ENCODE results near the gene EML3. TPM values are rescaled to one million over a fixed set of nuclear protein-coding genes. Genes with fewer than 3 reads are reported as not detected.

Gene EML3
- total and polyA plus RNA-seq, 2 of the 13 experiments (the other 11 are each of a cell fraction or from before 2014, with no cell fraction given): 10.6 to 12.3 TPM

GRCh38 chr11:62575156-62575555 is 37.4 kb downstream of the EML3 start:
- H3K27ac ChIP-seq (ENCODE audit: extremely low read length, insufficient read depth, low read length): peak overlapping the region; percentile 85
- no peaks in the 10 kb centered on the region; a peak in 1 of 5 replicates for H3K27me3 ChIP-seq (ENCODE audit: control insufficient read depth in 1 of 2, insufficient read depth in 2 of 2, low read length in 2 of 2)
- ATAC-seq: no peak
- ChIA-PET CTCF (ENCODE audit: low intra/inter-chr PET ratio, low total read pairs) (no interaction called here), POLR2A (interaction anchor here (1.0 to 5.0 kb wide), 7 partner anchors 16 to 266 kb away, joined by 3 to 160 read pairs (median 13); partner anchors contain the start of genes AHNAK, B3GAT3, C11orf98 and CSKMT)
- peak overlapping the region; percentile 74 to 83 (median 77) for H3K4me3 ChIP-seq (replicated peaks in 1 of 3; ENCODE audit: insufficient read depth in 1 of 3, low read depth in 2 of 3, low read length in 3 of 3)
- peaks cover 55% of the 10 kb centered on the region for H3K79me2 ChIP-seq (ENCODE audit: insufficient read depth, low read length)
- H4K20me1 ChIP-seq (ENCODE audit: insufficient read depth, low read length): peaks cover 8% of the 10 kb centered on the region; the same call in 1 of the 2 replicates
- H3K9ac ChIP-seq (ENCODE audit: insufficient read depth, low read depth, low read length): peak overlapping the region; percentile 98
- intact Hi-C loops (cut with micrococcal nuclease; ENCODE audit: unreplicated experiment): no loop called here
- DNase-seq (ENCODE audit: low spot score): no peak
- peaks cover 15 to 52% of the 10 kb centered on the region in 2 experiments for H3K36me3 ChIP-seq (replicated peaks in 1 of 2; ENCODE audit: control insufficient read depth in 1 of 2, insufficient read depth in 2 of 2, low read length in 2 of 2)
- H3K4me1 ChIP-seq (ENCODE audit: insufficient read depth, low read length): peaks cover 50% of the 10 kb centered on the region
- in situ Hi-C loops (cut with HindIII; ENCODE audit: extremely low pct_ligation_motif_present, low pct_unique_long_range_greater_than_20kb): no loop called here
- H2AFZ ChIP-seq (ENCODE audit: low read length): no peak overlapping the region
- H3K4me2 ChIP-seq (ENCODE audit: low read depth, low read length): peak overlapping the region; percentile 89
- no peak for FAIRE-seq
- no peaks in the 10 kb centered on the region for H3K9me3 ChIP-seq (ENCODE audit: low read length)
- no TSS peak for BruUV-seq (replicated peaks)
- WGBS (ENCODE audit: low lambda C conversion rate): 87% methylated on average over 17 of the region's 17 CpGs
- TF ChIP-seq ZIK1 (CRISPR knock-in tag; IDR thresholded peaks at IDR 0.05; ENCODE audit: borderline replicate concordance, low read depth) (0 out of 2 replicates have a peak, but pooled peaks have one; percentile 24), MTA1 (CRISPR knock-in tag; IDR thresholded peaks at IDR 0.05; ENCODE audit: borderline replicate concordance) (0 out of 2 replicates have a peak, but pooled peaks have one; percentile 15), ZNF687 (CRISPR knock-in tag; IDR thresholded peaks at IDR 0.05) (0 out of 2 replicates have a peak, but pooled peaks have one; percentile 29), HNRNPL (IDR thresholded peaks at IDR 0.05; ENCODE audit: low read depth, low read length) (peak; percentile 82), ZNF530 (CRISPR knock-in tag; IDR thresholded peaks at IDR 0.05; ENCODE audit: low read depth) (no peak), POLR2A (IDR thresholded peaks at IDR 0.05; ENCODE audit: insufficient read depth in 1 of 2, low read depth in 2 of 2, low read length in 2 of 2) (peak in 1 of 2 experiments; percentile 25; a peak in 1 of 4 replicates), SP4 (CRISPR knock-in tag; IDR thresholded peaks at IDR 0.05) (peak; percentile 7; the same call in 1 of the 2 replicates), ZBTB33 (CRISPR knock-in tag; IDR thresholded peaks at IDR 0.05) (0 out of 2 replicates have a peak, but pooled peaks have one; percentile 8), SALL1 (CRISPR knock-in tag; IDR thresholded peaks at IDR 0.05) (0 out of 2 replicates have a peak, but pooled peaks have one; percentile 15), RBFOX2 (IDR thresholded peaks at IDR 0.05; ENCODE audit: low read depth, low read length) (peak; percentile 71), REST (IDR thresholded peaks at IDR 0.05; ENCODE audit: borderline replicate concordance in 1 of 2, low read depth in 1 of 2, low read length in 2 of 2) (no peak), AGO2 (optimal IDR thresholded peaks at IDR 0.05; ENCODE audit: low read depth, low read length) (peak; percentile 56), ZNF225 (CRISPR knock-in tag; IDR thresholded peaks at IDR 0.05) (no peak), ZC3H13 (CRISPR knock-in tag; IDR thresholded peaks at IDR 0.05) (peak; percentile 73; the same call in 1 of the 2 replicates), KAT2B (IDR thresholded peaks at IDR 0.05; ENCODE audit: borderline replicate concordance, low read depth, low read length) (no peak)

Data from HepG2 (cell line).